DMS53 treated with DMSO at 0.1 percent for 48 hours (cell line): Measurements from ENCODE around the gene AK3.
"Not testable (repeated sequence)": the region's sequence is repeated elsewhere in the genome, so short reads cannot be mapped to it uniquely, and the experiment has no call there.

ENCODE experiments used
- DNase-seq: peaks from one replicate; lab custom pipeline; 2025; ENCODE audit not compliant: unreplicated experiment; lab: John Stamatoyannopoulos, UW

AK3 gene

GRCh38 chr9:4740638-4741364 lies at the start of gene AK3:
Gene AK3, minus strand, starts transcription at chr9:4741202. Its CDS starts 115 bp downstream, at chr9:4741087.
- no peak for DNase-seq

- no peak for DNase-seq
Measured at GRCh38 chr9:4788703-4789102, 47.7 kb upstream of the AK3 start.

- DNase-seq = no peak
Measured at GRCh38 chr9:4787876-4788275, 46.9 kb upstream of the AK3 start.

GRCh38 chr9:4786599-4786998 lies 45.6 kb upstream of the AK3 start:
- DNase-seq = no peak

- DNase-seq = no peak
Measured at GRCh38 chr9:4784403-4784802, 43.4 kb upstream of the AK3 start.

GRCh38 chr9:4783191-4783590 lies 42.2 kb upstream of the AK3 start:
- not testable (repeated sequence) for DNase-seq

GRCh38 chr9:4781408-4781807 lies 40.4 kb upstream of the AK3 start:
- DNase-seq = no peak

GRCh38 chr9:4780651-4781050 lies 39.6 kb upstream of the AK3 start:
- DNase-seq = no peak

GRCh38 chr9:4774958-4775357 lies 34.0 kb upstream of the AK3 start:
- not testable (repeated sequence) for DNase-seq

- DNase-seq = no peak
Measured at GRCh38 chr9:4774209-4774608, 33.2 kb upstream of the AK3 start.

- no peak for DNase-seq
Measured at GRCh38 chr9:4771788-4772187, 30.8 kb upstream of the AK3 start.

GRCh38 chr9:4769321-4770080 lies 28.5 kb upstream of the AK3 start:
- no peak for DNase-seq

- DNase-seq = no peak
Measured at GRCh38 chr9:4768681-4769080, 27.7 kb upstream of the AK3 start.

GRCh38 chr9:4764033-4764432 lies 23.0 kb upstream of the AK3 start:
- no peak for DNase-seq

GRCh38 chr9:4762886-4763541 lies 22.0 kb upstream of the AK3 start:
- DNase-seq = no peak

GRCh38 chr9:4762108-4762885 lies 21.3 kb upstream of the AK3 start:
- DNase-seq = peak; percentile 31

GRCh38 chr9:4760122-4760521 lies 19.1 kb upstream of the AK3 start:
- DNase-seq = no peak

GRCh38 chr9:4756420-4756819 lies 15.4 kb upstream of the AK3 start:
- no peak for DNase-seq

GRCh38 chr9:4755026-4755609 lies 14.1 kb upstream of the AK3 start:
- no peak for DNase-seq

- not testable (repeated sequence) for DNase-seq
Measured at GRCh38 chr9:4754530-4754929, 13.5 kb upstream of the AK3 start.
